Stimulated activated naive B cell treated with anti-CD40 and anti-IgM and Interleukin-4, amounts not matched to agents 10 μg/mL and 1 μg/mL and 100 μg/mL, for 72 hours (primary cell): ENCODE measurements around the gene YY1.
"Not testable (repeated sequence)": the region's sequence is repeated elsewhere in the genome, so short reads cannot be mapped to it uniquely, and the experiment has no call there.

Experiments
- ATAC-seq, 2 donors: fragments of 150-1000 bp; cut with Tn5 transposase; replicated peaks; 2 replicates each; pipeline ENCODE4 v1.10.0; 2021; ENCODE audit warnings: moderate library complexity in 1 of 2
- DNase-seq: peaks from one replicate; pipeline ENCODE4 v3.0.0; 2021
- H3K27ac Mint-ChIP-seq: one replicate; pipeline ENCODE4 v1.8.0; 2022; ENCODE audit warnings: mild to moderate bottlenecking, mixed read lengths
- H3K27me3 Mint-ChIP-seq, 2 donors: one replicate each; pipeline ENCODE4 v1.8.0; 2022; ENCODE audit warnings: mixed read lengths in 2 of 2
- H3K36me3 Mint-ChIP-seq, 2 donors: one replicate each; pipeline ENCODE4 v1.8.0; 2022; ENCODE audit warnings: mixed read lengths in 2 of 2, mild to moderate bottlenecking in 1 of 2
- H3K4me1 Mint-ChIP-seq, 2 donors: one replicate each; pipeline ENCODE4 v1.8.0; 2022; ENCODE audit warnings: mixed read lengths in 2 of 2, mild to moderate bottlenecking in 1 of 2
- H3K4me3 Mint-ChIP-seq, 2 donors: one replicate each; pipeline ENCODE4 v1.8.0; 2022; ENCODE audit warnings: mild to moderate bottlenecking in 2 of 2, mixed read lengths in 2 of 2, moderate library complexity in 1 of 2
- H3K9me3 Mint-ChIP-seq, 2 donors: one replicate each; pipeline ENCODE4 v1.8.0; 2022; ENCODE audit warnings: mixed read lengths in 2 of 2, mild to moderate bottlenecking in 1 of 2

The YY1 gene

GRCh38 chr14:100279563-100279962, 40.6 kb downstream of the YY1 start:
- no peak for ATAC-seq

DNA sequence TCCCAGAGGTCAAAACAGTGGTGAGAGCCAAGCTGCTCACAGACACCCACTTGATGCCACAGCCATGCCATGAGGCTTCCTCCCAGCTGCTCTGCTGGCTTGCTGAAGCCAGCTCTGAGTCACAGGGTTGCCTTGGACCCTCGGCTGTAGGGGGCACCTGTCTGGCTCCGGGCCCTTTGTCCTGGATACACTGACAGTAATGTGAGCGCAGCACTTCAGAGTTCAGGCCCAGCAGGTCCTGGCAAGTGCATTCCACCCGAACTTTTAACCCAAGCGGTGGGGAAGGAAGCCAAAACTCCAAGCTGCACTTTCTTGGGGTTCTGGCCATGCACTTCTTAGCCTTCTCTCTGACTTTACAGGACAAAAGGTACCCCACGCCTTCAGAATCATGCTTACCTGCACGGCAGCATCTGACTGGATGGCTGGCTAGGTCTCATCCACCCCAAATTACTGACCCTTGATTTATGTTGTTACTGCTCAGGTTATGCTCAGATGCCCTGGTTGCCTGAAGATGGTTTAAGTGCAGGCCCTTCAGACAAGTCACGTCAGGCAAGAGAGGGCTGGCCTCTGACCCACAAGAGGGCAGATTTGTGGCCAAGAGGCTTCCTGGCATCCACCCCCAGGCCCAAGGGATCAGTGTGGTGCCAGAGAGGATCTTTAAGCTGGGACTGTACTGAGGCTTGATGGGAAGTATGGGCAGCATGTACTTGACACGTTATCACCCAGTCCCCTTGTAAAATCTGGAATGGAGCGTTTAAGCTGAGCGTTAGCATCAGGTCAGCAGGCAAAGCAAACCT, 42.5 kb downstream of the YY1 start:
- ATAC-seq, result no peak
- Mint-ChIP-seq H3K4me1 (peaks cover 25 to 30% of the 10 kb centered on the region in 2 donors), H3K9me3 (no peaks in the 10 kb centered on the region), H3K27me3 (no peaks in the 10 kb centered on the region), H3K27ac (peak overlapping the region; percentile 71), H3K36me3 (peaks cover 2 to 14% of the 10 kb centered on the region in 2 donors), H3K4me3 (no peak overlapping the region)
- no peak for DNase-seq

More at GRCh38 chr14:100279563-100279962, 40.6 kb downstream of the YY1 start:
- H3K4me1 Mint-ChIP-seq, result peaks cover 23 to 34% of the 10 kb centered on the region in 2 donors
- peaks cover 12 to 26% of the 10 kb centered on the region in 2 donors for H3K36me3 Mint-ChIP-seq
- H3K27ac Mint-ChIP-seq, result no peak overlapping the region
- no peaks in the 10 kb centered on the region for H3K9me3 Mint-ChIP-seq
- H3K27me3 Mint-ChIP-seq, result no peaks in the 10 kb centered on the region
- no peak for DNase-seq
- H3K4me3 Mint-ChIP-seq, result no peak overlapping the region

- Mint-ChIP-seq H3K36me3 (peaks cover 2 to 14% of the 10 kb centered on the region in 2 donors), H3K4me3 (no peak overlapping the region), H3K9me3 (no peaks in the 10 kb centered on the region), H3K27me3 (no peaks in the 10 kb centered on the region), H3K27ac (peak overlapping the region; percentile 71), H3K4me1 (peaks cover 25 to 30% of the 10 kb centered on the region in 2 donors)
- no peak for ATAC-seq
- DNase-seq, result no peak
Observed at GRCh38 chr14:100282083-100282350, 43.1 kb downstream of the YY1 start.

- H3K4me3 Mint-ChIP-seq, result no peak overlapping the region
- ATAC-seq (no peak), DNase-seq (no peak)
- peaks cover 22 to 30% of the 10 kb centered on the region in 2 donors for H3K4me1 Mint-ChIP-seq
- H3K27ac Mint-ChIP-seq, result peak overlapping the region; percentile 14
- H3K9me3 Mint-ChIP-seq, result no peaks in the 10 kb centered on the region
- H3K27me3 Mint-ChIP-seq, result no peaks in the 10 kb centered on the region
- peaks cover 2 to 11% of the 10 kb centered on the region in 2 donors for H3K36me3 Mint-ChIP-seq
Observed at GRCh38 chr14:100282766-100283419, 43.9 kb downstream of the YY1 start.

DNA sequence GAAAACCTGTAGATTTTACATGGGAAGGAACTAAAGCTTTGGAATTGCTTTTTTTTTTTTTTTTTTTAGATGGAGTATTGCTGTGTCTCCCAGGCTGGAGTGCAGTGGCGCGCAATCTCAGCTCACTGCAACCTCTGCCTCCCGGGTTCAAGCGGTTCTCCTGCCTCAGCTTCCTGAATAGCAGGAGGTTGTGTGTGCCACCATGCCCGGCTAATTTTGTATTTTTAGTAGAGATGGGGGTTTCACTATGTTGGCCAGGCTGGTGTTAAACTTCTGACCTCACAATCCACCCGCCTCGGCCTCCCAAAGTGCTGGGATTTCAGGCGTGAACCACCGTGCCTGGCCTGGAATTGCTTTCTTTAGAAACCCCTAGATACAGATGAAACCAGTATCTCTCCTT, 44.5 kb downstream of the YY1 start:
- Mint-ChIP-seq H3K36me3 (peaks cover 2 to 11% of the 10 kb centered on the region in 2 donors), H3K4me1 (peaks cover 20 to 27% of the 10 kb centered on the region in 2 donors)
- not testable (repeated sequence) for H3K4me3 Mint-ChIP-seq, DNase-seq, H3K9me3 Mint-ChIP-seq, H3K27ac Mint-ChIP-seq, H3K27me3 Mint-ChIP-seq, ATAC-seq

- Mint-ChIP-seq H3K9me3 (no peaks in the 10 kb centered on the region), H3K36me3 (peaks cover 2 to 11% of the 10 kb centered on the region in 2 donors), H3K4me3 (peak overlapping the region; percentile 68 to 82), H3K4me1 (peaks cover 14 to 20% of the 10 kb centered on the region in 2 donors), H3K27me3 (no peaks in the 10 kb centered on the region), H3K27ac (peak overlapping the region; percentile 77)
- no peak for DNase-seq
- no peak for ATAC-seq
Observed at GRCh38 chr14:100283984-100284881, 45.3 kb downstream of the YY1 start.

GRCh38 chr14:100285021-100285912, 46.3 kb downstream of the YY1 start:
- Mint-ChIP-seq H3K4me1 (peaks cover 18 to 21% of the 10 kb centered on the region in 2 donors), H3K36me3 (peaks cover 2 to 11% of the 10 kb centered on the region in 2 donors), H3K27ac (peak overlapping the region; percentile 90), H3K9me3 (no peaks in the 10 kb centered on the region), H3K4me3 (peak overlapping the region; percentile 81 to 82), H3K27me3 (no peaks in the 10 kb centered on the region)
- peak; percentile 69 for DNase-seq
- peak; percentile 88 to 89 for ATAC-seq

DNA sequence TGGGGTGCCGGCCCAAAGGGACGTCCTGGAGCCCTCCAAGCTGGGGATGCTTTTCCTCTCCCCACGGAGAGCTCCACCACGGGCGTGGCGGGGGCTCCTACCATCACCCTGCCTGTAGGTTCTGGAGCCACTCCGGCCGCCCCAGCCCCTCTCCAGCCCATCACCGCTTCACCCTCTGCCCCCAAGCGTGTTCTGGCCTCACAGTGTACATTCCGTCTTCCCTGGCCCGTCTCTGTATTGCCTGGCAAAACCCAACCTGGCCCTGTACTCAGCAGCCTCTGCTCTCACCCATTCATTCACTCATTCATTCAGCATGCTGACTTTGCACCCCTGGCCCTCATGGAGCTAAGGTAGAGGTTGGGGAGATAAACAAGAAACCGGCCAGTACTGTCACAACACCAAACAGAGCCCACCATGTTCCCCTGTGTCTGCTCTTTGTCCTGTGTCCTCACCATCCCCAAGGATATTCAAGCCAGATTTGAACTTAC, 47.0 kb downstream of the YY1 start:
- no peak for ATAC-seq
- H3K9me3 Mint-ChIP-seq, result no peaks in the 10 kb centered on the region
- H3K4me1 Mint-ChIP-seq, result peaks cover 19 to 28% of the 10 kb centered on the region in 2 donors
- H3K27me3 Mint-ChIP-seq, result no peaks in the 10 kb centered on the region
- peaks cover 0 to 6% of the 10 kb centered on the region in 2 donors for H3K36me3 Mint-ChIP-seq
- peak overlapping the region; percentile 90 for H3K27ac Mint-ChIP-seq
- no peak for DNase-seq
- peak overlapping the region; percentile 81 to 82 for H3K4me3 Mint-ChIP-seq

- H3K4me3 Mint-ChIP-seq, result no peak overlapping the region
- H3K36me3 Mint-ChIP-seq, result peaks cover 0 to 4% of the 10 kb centered on the region in 2 donors
- H3K4me1 Mint-ChIP-seq, result peaks cover 18 to 28% of the 10 kb centered on the region in 2 donors
- H3K9me3 Mint-ChIP-seq, result no peaks in the 10 kb centered on the region
- DNase-seq (no peak), ATAC-seq (no peak)
- no peaks in the 10 kb centered on the region for H3K27me3 Mint-ChIP-seq
- H3K27ac Mint-ChIP-seq, result no peak overlapping the region
Observed at GRCh38 chr14:100286484-100287191, 47.7 kb downstream of the YY1 start.

GRCh38 chr14:100287202-100287997, 48.5 kb downstream of the YY1 start:
- Mint-ChIP-seq H3K27ac (no peak overlapping the region), H3K36me3 (no peaks in the 10 kb centered on the region), H3K4me1 (peaks cover 16 to 28% of the 10 kb centered on the region in 2 donors), H3K27me3 (no peaks in the 10 kb centered on the region), H3K4me3 (no peak overlapping the region), H3K9me3 (no peaks in the 10 kb centered on the region)
- DNase-seq (no peak), ATAC-seq (no peak)

GRCh38 chr14:100287998-100288295, 49.0 kb downstream of the YY1 start:
- not testable (repeated sequence) for ATAC-seq, H3K27ac Mint-ChIP-seq, H3K4me3 Mint-ChIP-seq, DNase-seq, H3K9me3 Mint-ChIP-seq, H3K36me3 Mint-ChIP-seq, H3K27me3 Mint-ChIP-seq
- H3K4me1 Mint-ChIP-seq, result peaks cover 16 to 28% of the 10 kb centered on the region in 2 donors

DNA sequence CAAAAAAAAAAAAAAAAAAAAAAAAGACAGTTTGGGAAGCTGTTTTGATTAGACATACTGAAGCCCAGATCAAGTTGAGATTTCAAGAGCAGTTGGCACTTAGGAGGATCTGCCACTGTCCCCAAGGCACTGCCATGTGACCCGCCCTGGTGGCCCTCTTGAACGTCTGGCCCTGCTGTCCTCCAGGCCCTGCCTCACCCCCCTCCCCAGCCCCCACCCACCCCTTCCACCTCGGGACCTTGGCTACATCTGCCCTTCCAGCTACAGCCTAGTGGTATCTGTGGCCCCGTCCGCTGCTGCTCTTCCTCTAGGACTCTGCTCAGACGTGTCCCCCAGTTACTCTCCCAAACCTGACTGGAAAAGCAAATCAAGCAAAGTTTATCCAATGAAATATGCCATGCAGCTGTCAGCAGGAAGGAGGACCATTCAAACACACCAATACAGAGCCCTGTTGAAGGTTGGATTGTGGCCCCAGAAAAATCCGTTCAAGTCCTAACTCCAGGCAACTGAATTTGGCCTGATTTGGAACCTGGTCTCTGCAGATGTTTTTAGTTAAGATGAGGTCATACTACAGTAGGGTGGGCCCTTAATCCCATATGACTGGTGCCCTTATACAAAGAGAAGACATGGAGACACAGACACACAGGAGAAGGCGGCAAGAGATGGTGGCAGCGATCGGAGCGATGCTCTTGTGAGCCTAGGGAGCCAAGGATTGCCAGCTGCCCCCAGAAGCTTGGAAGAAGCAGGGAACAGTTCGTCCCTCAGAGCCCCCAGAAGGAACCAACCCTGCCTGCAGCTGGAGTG, 49.6 kb downstream of the YY1 start:
- ATAC-seq (no peak), DNase-seq (no peak)
- Mint-ChIP-seq H3K4me1 (peaks cover 19 to 34% of the 10 kb centered on the region in 2 donors), H3K36me3 (peaks cover 2 to 4% of the 10 kb centered on the region in 2 donors), H3K27me3 (no peaks in the 10 kb centered on the region), H3K9me3 (no peaks in the 10 kb centered on the region), H3K4me3 (no peak overlapping the region), H3K27ac (no peak overlapping the region)
